ENCODE data around the gene TRMU. TPM values are rescaled to one million over a fixed set of nuclear protein-coding genes. Genes with fewer than 3 reads are reported as not detected.
"Not testable (repeated sequence)": the region's sequence is repeated elsewhere in the genome, so short reads cannot be mapped to it uniquely, and the experiment has no call there.

TRMU gene
- polyA plus RNA-seq, 1 donor: 30.1 TPM

- peak; percentile 83 for DNase-seq
These were observed 55.3 kb downstream of the TRMU start for GRCh38 chr22:46390652-46391301.

- DNase-seq: no peak
These were observed 56.1 kb downstream of the TRMU start for GRCh38 chr22:46391486-46392136.

- DNase-seq: no peak
These were observed 56.8 kb downstream of the TRMU start for GRCh38 chr22:46392137-46392844.

- DNase-seq: no peak
These were observed 58.4 kb downstream of the TRMU start for GRCh38 chr22:46393873-46394272.

- no peak for DNase-seq
These were observed 59.1 kb downstream of the TRMU start for GRCh38 chr22:46394622-46395021.

GRCh38 chr22:46395145-46395544 lies 59.6 kb downstream of the TRMU start:
- no peak for DNase-seq

GRCh38 chr22:46397049-46397448 lies 61.5 kb downstream of the TRMU start:
- not testable (repeated sequence) for DNase-seq

GRCh38 chr22:46397514-46397913 lies 62.0 kb downstream of the TRMU start:
- no peak for DNase-seq

GRCh38 chr22:46397951-46398350 lies 62.4 kb downstream of the TRMU start:
- DNase-seq: no peak

GRCh38 chr22:46399251-46400024 lies 63.9 kb downstream of the TRMU start:
- no peak for DNase-seq

GRCh38 chr22:46401370-46401769 lies 65.9 kb downstream of the TRMU start:
- DNase-seq: no peak

- DNase-seq: no peak
These were observed 67.0 kb downstream of the TRMU start for GRCh38 chr22:46402505-46402904.

- DNase-seq: not testable (repeated sequence)
These were observed 68.4 kb downstream of the TRMU start for GRCh38 chr22:46403880-46404279.

GRCh38 chr22:46405901-46406300 lies 70.4 kb downstream of the TRMU start:
- DNase-seq: no peak

GRCh38 chr22:46406349-46406748 lies 70.8 kb downstream of the TRMU start:
- DNase-seq: no peak

GRCh38 chr22:46406791-46407190 lies 71.3 kb downstream of the TRMU start:
- no peak for DNase-seq

Other genes starting within 250 kb of the TRMU start
- 24.5 TPM for gene PPARA, start 185.2 kb upstream of the TRMU start, polyA plus RNA-seq (ENCODE audit: insufficient read length)
- 14.2 TPM for gene CDPF1, start 85.4 kb upstream of the TRMU start, polyA plus RNA-seq (ENCODE audit: insufficient read length)
- 0.58 TPM for gene PKDREJ, start 72.4 kb upstream of the TRMU start, polyA plus RNA-seq (ENCODE audit: insufficient read length)
- gene TTC38, start 67.7 kb upstream of the TRMU start, polyA plus RNA-seq (ENCODE audit: insufficient read length): 20.4 TPM
- 7.9 TPM for gene GTSE1, start 38.8 kb upstream of the TRMU start, polyA plus RNA-seq (ENCODE audit: insufficient read length)
- gene CELSR1, start 201.9 kb downstream of the TRMU start, polyA plus RNA-seq (ENCODE audit: insufficient read length): 7.6 TPM

Measured in hindlimb muscle (tissue), 1 donor.